Ovary (tissue), 9 donors: ENCODE measurements around the gene NEK4. TPM values are rescaled to one million over a fixed set of nuclear protein-coding genes. Genes with fewer than 3 reads are reported as not detected.
"Not testable (repeated sequence)": the region's sequence is repeated elsewhere in the genome, so short reads cannot be mapped to it uniquely, and the experiment has no call there.

Experiments
- DNase-seq, 5 donors: peaks; one replicate each; pipeline ENCODE4 v3.0.0-alpha.2; 2019 to 2020
- H3K27ac ChIP-seq, 2 donors: fragments of 200-600 bp; one replicate each; pipeline versions ENCODE4 v1.5.1 to v1.8.0; 2019 to 2022
- H3K27me3 ChIP-seq: fragments of 200-600 bp; one replicate; pipeline ENCODE4 v1.8.0; 2022
- H3K36me3 ChIP-seq: fragments of 200-600 bp; sonication (generic); one replicate; pipeline ENCODE4 v1.5.1; 2019
- H3K4me1 ChIP-seq: one replicate; pipeline ENCODE4 v1.8.1; 2013; ENCODE audit warnings: mild to moderate bottlenecking, moderate library complexity; ENCODE audit not compliant: insufficient read depth
- H3K4me3 ChIP-seq: fragments of 200-600 bp; sonication (generic); one replicate; pipeline ENCODE4 v1.5.1; 2017
- H3K9me3 ChIP-seq, 2 donors: fragments of 200-600 bp in 1 of 2; sonication (generic) in 1 of 2; one replicate each; pipeline versions ENCODE4 v1.5.1 to v1.8.1; 2013 to 2019; ENCODE audit warnings: mild to moderate bottlenecking in 1 of 2, moderate library complexity in 1 of 2
- CTCF ChIP-seq, 3 donors: fragments of 450-650 bp in 2 of 3; fragments of 200-600 bp in 1 of 3; IDR thresholded peaks; one replicate each; pipeline versions ENCODE4 v1.5.1 to v1.8.0; 2016 to 2022; ENCODE audit warnings: antibody characterized with exemption in 3 of 3, mild to moderate bottlenecking in 1 of 3
- EP300 ChIP-seq: sonication (generic); formaldehyde crosslinking; IDR thresholded peaks from one replicate; pipeline ENCODE4 v1.6.1; 2017; ENCODE audit warnings: antibody characterized with exemption
- POLR2A ChIP-seq: fragments of 450-650 bp; IDR thresholded peaks from one replicate; pipeline ENCODE4 v1.6.1; 2017; ENCODE audit warnings: antibody characterized with exemption, mild to moderate bottlenecking, moderate library complexity
- WGBS, 3 donors: extraction: QIAGEN DNeasy Blood & Tissue Kit in 1 of 3; methylation state at CpG; one replicate each; pipeline versions ENCODE4 v1.1.5 to v1.1.7; 2013 to 2017; 5-methylcytosine and 5-hydroxymethylcytosine counted together
- intact Hi-C, 4 donors: fragments of 100-400 bp; cut with DNase I; formaldehyde crosslinking; loops; one replicate each; pipeline versions ENCODE4 v1.11.0 to v1.15.1; 2022 to 2023
- polyA plus RNA-seq, 2 donors: library from polyadenylated mRNA; stranded (reverse); fragments of 200-250 nt in 1 of 2; fragments of 350-450 nt in 1 of 2; fragmentation: Illumina TruSeq in 1 of 2; extraction: RNeasy Lipid Tissue Mini Kit (QIAGEN cat#74804) in 1 of 2; gene quantifications; one replicate each; pipeline ENCODE4 v1.2.3, GENCODE V29; 2013 to 2014
- total RNA-seq, 7 donors: library from RNA; depleted of rRNA in 2 of 7; stranded (reverse); fragments of >200 nt in 2 of 7; fragmentation: NEBNext Ultra II Directional in 3 of 7; extraction: Animal tissue kit (Norgen Biotek cat#: 25700) in 3 of 7; gene quantifications; one replicate each; pipeline versions ENCODE4 v1.1.0 to v1.2.4, GENCODE V29; 2016 to 2023
- donor health status: DM: no; HTN: no; CAD: no; lungs with moderate emphysema.
- donor health status: DM: no; HTN: no; CAD: no.
- donor health status: Bipolar disorder and iron deficiency.
- donor health status: DM: yes; HTN: yes; CAD: no.
- donor health status: DM: no; HTN: no; CAD: no.
- donor health status: DM: yes; HTN: yes; CAD: no.

Gene NEK4
- total and polyA plus RNA-seq, 9 donors, result 8.5 to 45.9 (median 31.0) TPM

GRCh38 chr3:52731590-52731989, 39.1 kb downstream of the NEK4 start:
- DNase-seq, result no peak
- H3K36me3 ChIP-seq, result no peaks in the 10 kb centered on the region
- no peak overlapping the region for H3K27ac ChIP-seq
- H3K4me1 ChIP-seq, result no peaks in the 10 kb centered on the region
- H3K27me3 ChIP-seq, result no peaks in the 10 kb centered on the region
- intact Hi-C loops, result no loop called here
- no peak for TF ChIP-seq EP300
- TF ChIP-seq POLR2A, result no peak
- no peak for TF ChIP-seq CTCF (IDR thresholded peaks at IDR 0.05)
- 75 to 93% (median 80%) methylated on average over 14 of the region's 14 CpGs for WGBS, 3 donors
- no peak overlapping the region for H3K4me3 ChIP-seq
- H3K9me3 ChIP-seq, result no peaks in the 10 kb centered on the region

GRCh38 chr3:52730681-52731080, 40.1 kb downstream of the NEK4 start:
- H3K36me3 ChIP-seq, result no peaks in the 10 kb centered on the region
- intact Hi-C loops, result no loop called here
- DNase-seq, result no peak

GRCh38 chr3:52728753-52729152, 42.0 kb downstream of the NEK4 start:
- 50 to 91% (median 90%) methylated on average over 3 of the region's 3 CpGs for WGBS, 3 donors
- intact Hi-C loops, H3K36me3 ChIP-seq: not testable (repeated sequence)

More at GRCh38 chr3:52730681-52731080, 40.1 kb downstream of the NEK4 start:
- no peak overlapping the region for H3K4me3 ChIP-seq
- no peak for TF ChIP-seq EP300
- no peak for TF ChIP-seq CTCF (IDR thresholded peaks at IDR 0.05)
- TF ChIP-seq POLR2A, result no peak
- no peaks in the 10 kb centered on the region for H3K4me1 ChIP-seq
- H3K9me3 ChIP-seq, result no peaks in the 10 kb centered on the region
- no peaks in the 10 kb centered on the region for H3K27me3 ChIP-seq
- no peak overlapping the region for H3K27ac ChIP-seq

GRCh38 chr3:52724511-52724910, 46.2 kb downstream of the NEK4 start:
- no peak for DNase-seq
- Histone ChIP-seq H3K36me3 (no peaks in the 10 kb centered on the region), H3K27ac (no peak overlapping the region), H3K27me3 (no peaks in the 10 kb centered on the region), H3K9me3 (no peaks in the 10 kb centered on the region), H3K4me1 (no peaks in the 10 kb centered on the region), H3K4me3 (no peak overlapping the region)
- intact Hi-C loops, result no loop called here
- WGBS, 3 donors, result 97 to 100% (median 100%) methylated on average over 1 of the region's 1 CpG
- TF ChIP-seq POLR2A (no peak), EP300 (no peak), CTCF (IDR thresholded peaks at IDR 0.05) (no peak)

More at GRCh38 chr3:52728753-52729152, 42.0 kb downstream of the NEK4 start:
- H3K9me3 ChIP-seq, H3K4me1 ChIP-seq, H3K4me3 ChIP-seq, DNase-seq, H3K27me3 ChIP-seq, H3K27ac ChIP-seq: not testable (repeated sequence)

GRCh38 chr3:52723935-52724334, 46.8 kb downstream of the NEK4 start:
- 96 to 99% (median 98%) methylated on average over 5 of the region's 5 CpGs for WGBS, 3 donors
- H3K4me3 ChIP-seq, result no peak overlapping the region
- TF ChIP-seq EP300 (no peak), POLR2A (no peak), CTCF (IDR thresholded peaks at IDR 0.05) (no peak)
- no peaks in the 10 kb centered on the region for H3K27me3 ChIP-seq
- intact Hi-C loops, result no loop called here
- no peaks in the 10 kb centered on the region for H3K4me1 ChIP-seq
- no peak overlapping the region for H3K27ac ChIP-seq
- DNase-seq, result no peak
- no peaks in the 10 kb centered on the region for H3K9me3 ChIP-seq
- H3K36me3 ChIP-seq, result no peaks in the 10 kb centered on the region
